GM12878 (cell line): ENCODE measurements around the gene PRRT4. TPM values are rescaled to one million over a fixed set of nuclear protein-coding genes. Genes with fewer than 3 reads are reported as not detected.
A peak's percentile ranks its signal among the peaks of the same experiment; 100 is the strongest.

Experiments
- FOXK2 ChIP-seq: fragments of 450-650 bp; IDR thresholded peaks from 2 replicates; pipeline ENCODE4 v1.6.1; 2017; ENCODE audit warnings: mild to moderate bottlenecking, moderate library complexity
- GABPA ChIP-seq: IDR thresholded peaks from 2 replicates; pipeline ENCODE4 v1.6.1; 2014; ENCODE audit warnings: antibody characterized with exemption, low read depth, mild to moderate bottlenecking, inconsistent platforms
- KLF5 ChIP-seq: fragments of 450-650 bp; IDR thresholded peaks from 2 replicates; pipeline ENCODE4 v1.6.1; 2014; ENCODE audit warnings: mild to moderate bottlenecking; ENCODE audit not compliant: partially characterized antibody
- NFXL1 ChIP-seq: fragments of 450-650 bp; IDR thresholded peaks from 2 replicates; pipeline ENCODE4 v1.6.1; 2017; ENCODE audit warnings: antibody characterized with exemption, mild to moderate bottlenecking, borderline replicate concordance
- RAD51 ChIP-seq: fragments of 450-650 bp; IDR thresholded peaks from 2 replicates; pipeline ENCODE4 v1.6.1; 2016; ENCODE audit warnings: moderate library complexity, mild to moderate bottlenecking, inconsistent platforms
- RB1 ChIP-seq: fragments of 450-650 bp; formaldehyde crosslinking; IDR thresholded peaks from 2 replicates; pipeline ENCODE4 v1.6.1; 2017; ENCODE audit warnings: mild to moderate bottlenecking, borderline replicate concordance
- SIX5 ChIP-seq: IDR thresholded peaks from 2 replicates; pipeline ENCODE4 v1.6.1; 2011; ENCODE audit warnings: mild to moderate bottlenecking, low read depth, low read length, moderate library complexity; ENCODE audit not compliant: severe bottlenecking
- STAT1 ChIP-seq: fragments of 450-650 bp; conservative IDR thresholded peaks from 2 replicates; pipeline ENCODE4 v1.6.1; 2014; ENCODE audit warnings: antibody characterized with exemption, mild to moderate bottlenecking
- TBL1XR1 ChIP-seq: IDR thresholded peaks from 2 replicates; pipeline ENCODE4 v1.6.1; 2012; ENCODE audit warnings: low read depth, low read length, improper control_type of control experiment
- ZNF207 ChIP-seq: fragments of 450-650 bp; IDR thresholded peaks from 2 replicates; pipeline ENCODE4 v1.6.1; 2014; ENCODE audit warnings: antibody characterized with exemption, mild to moderate bottlenecking, borderline replicate concordance
- ZNF24 ChIP-seq: fragments of 450-650 bp; IDR thresholded peaks from 2 replicates; pipeline ENCODE4 v1.6.1; 2017; ENCODE audit warnings: antibody characterized with exemption, mild to moderate bottlenecking
- ZNF687 ChIP-seq: fragments of 450-650 bp; IDR thresholded peaks from 2 replicates; pipeline ENCODE4 v1.6.1; 2017; ENCODE audit warnings: mild to moderate bottlenecking, moderate library complexity
- ZSCAN29 ChIP-seq: fragments of 450-650 bp; IDR thresholded peaks from 2 replicates; pipeline ENCODE4 v1.6.1; 2017; ENCODE audit warnings: mild to moderate bottlenecking, moderate library complexity
- polyA plus RNA-seq, 11 experiments: library from polyadenylated mRNA; depleted of rRNA in 4 of 11; unstranded in 6 of 11; stranded (reverse) in 5 of 11; fragments of >200 nt; fragmentation: Nextera tagmentation in 4 of 11; fragmentation: Illumina TruSeq in 1 of 11; extraction: Ambion mirVana in 4 of 11; extraction: Trizol in 1 of 11; gene quantifications; 1 replicate in 1 of 11; 2 replicates in 10 of 11; pipeline versions ENCODE4 v1.2.1 to v1.2.3, GENCODE V29; 2011 to 2016; ENCODE audit warnings: inconsistent platforms in 2 of 11, missing spikeins in 2 of 11, low read depth in 1 of 11
- total RNA-seq, 4 experiments: library from RNA; depleted of rRNA in 3 of 4; stranded (reverse); fragments of >200 nt in 3 of 4; fragmentation: Illumina TruSeq in 1 of 4; extraction: Trizol in 1 of 4; gene quantifications; 2 replicates each; pipeline versions ENCODE4 v1.2.1 to v1.2.3, GENCODE V29; 2013 to 2021
- TF ChIP-seq, protein P1 (sequence below): fragments of 150-350 bp; IDR thresholded peaks from 2 replicates; pipeline ENCODE4 v1.6.1; 2014; ENCODE audit warnings: mild to moderate bottlenecking, low read depth, low read length
- TF ChIP-seq, protein P2 (sequence below): fragments of 450-650 bp; IDR thresholded peaks from 2 replicates; pipeline ENCODE4 v1.6.1; 2017; ENCODE audit warnings: borderline replicate concordance
- TF ChIP-seq, protein P3 (sequence below): fragments of 450-650 bp; formaldehyde crosslinking; IDR thresholded peaks from 2 replicates; pipeline ENCODE4 v1.4.0; 2022; ENCODE audit warnings: mild to moderate bottlenecking, moderate library complexity

The PRRT4 gene
- total and polyA plus RNA-seq, 10 of the 15 experiments (the other 5 are each of a cell fraction or from before 2014, with no cell fraction given), result not detected

DNA sequence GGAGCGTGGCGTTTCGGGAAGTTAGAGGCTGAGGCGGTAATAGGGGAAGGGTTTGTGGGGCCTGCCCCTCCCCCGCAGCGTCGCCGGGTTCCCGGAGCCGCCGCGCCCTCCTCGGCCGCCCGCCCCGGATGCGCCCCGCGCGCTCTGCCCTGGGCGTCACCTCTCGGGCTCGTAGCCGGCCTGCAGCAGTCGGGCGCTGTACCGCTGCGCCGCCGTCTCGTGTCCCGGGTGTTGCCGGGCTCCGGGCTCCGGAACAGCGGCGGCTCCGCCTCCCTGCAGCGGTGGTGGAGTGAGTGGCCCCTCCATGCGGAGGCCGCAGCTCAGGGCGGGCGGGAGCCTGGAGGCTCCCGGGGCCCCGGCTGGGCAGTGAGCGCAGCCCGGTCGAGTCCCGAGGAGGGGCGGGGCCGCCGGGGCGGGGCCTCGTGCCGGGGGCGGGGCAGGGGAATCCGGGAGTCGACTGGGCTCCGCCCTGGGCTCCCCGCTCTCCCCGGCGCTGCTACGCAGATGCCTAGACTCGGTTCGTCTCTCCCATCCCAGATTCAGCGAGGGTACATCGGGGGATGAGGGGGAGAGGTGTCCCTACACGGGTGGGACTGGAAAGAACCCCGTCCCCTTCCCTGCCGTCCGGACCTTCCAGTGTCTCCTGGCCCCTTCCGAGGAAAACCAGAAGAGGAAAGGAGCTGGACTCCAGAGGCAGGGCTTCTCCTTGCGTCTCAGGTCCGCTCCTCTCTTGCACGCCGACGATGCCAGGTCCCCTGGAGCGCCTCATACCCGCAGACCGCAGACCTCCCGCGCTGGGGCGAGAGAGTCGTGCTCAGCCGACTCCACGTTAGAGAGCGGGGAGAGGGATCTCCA, 48.3 kb upstream of the PRRT4 start, which contains the start of gene IMPDH1 (continued):
- TF ChIP-seq ZNF687 (peak; percentile 45; the same call in 1 of the 2 replicates), SIX5 (no peak), FOXK2 (no peak), NFXL1 (no peak), GABPA (no peak), RAD51 (no peak), ZNF24 (no peak), RB1 (0 out of 2 replicates have a peak, but pooled peaks have one; percentile 16), ZNF207 (no peak), STAT1 (no peak), KLF5 (no peak), TBL1XR1 (no peak), ZSCAN29 (no peak)
- TF ChIP-seq, protein P1, sequence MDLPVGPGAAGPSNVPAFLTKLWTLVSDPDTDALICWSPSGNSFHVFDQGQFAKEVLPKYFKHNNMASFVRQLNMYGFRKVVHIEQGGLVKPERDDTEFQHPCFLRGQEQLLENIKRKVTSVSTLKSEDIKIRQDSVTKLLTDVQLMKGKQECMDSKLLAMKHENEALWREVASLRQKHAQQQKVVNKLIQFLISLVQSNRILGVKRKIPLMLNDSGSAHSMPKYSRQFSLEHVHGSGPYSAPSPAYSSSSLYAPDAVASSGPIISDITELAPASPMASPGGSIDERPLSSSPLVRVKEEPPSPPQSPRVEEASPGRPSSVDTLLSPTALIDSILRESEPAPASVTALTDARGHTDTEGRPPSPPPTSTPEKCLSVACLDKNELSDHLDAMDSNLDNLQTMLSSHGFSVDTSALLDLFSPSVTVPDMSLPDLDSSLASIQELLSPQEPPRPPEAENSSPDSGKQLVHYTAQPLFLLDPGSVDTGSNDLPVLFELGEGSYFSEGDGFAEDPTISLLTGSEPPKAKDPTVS, result no peak
- TF ChIP-seq, protein P2, sequence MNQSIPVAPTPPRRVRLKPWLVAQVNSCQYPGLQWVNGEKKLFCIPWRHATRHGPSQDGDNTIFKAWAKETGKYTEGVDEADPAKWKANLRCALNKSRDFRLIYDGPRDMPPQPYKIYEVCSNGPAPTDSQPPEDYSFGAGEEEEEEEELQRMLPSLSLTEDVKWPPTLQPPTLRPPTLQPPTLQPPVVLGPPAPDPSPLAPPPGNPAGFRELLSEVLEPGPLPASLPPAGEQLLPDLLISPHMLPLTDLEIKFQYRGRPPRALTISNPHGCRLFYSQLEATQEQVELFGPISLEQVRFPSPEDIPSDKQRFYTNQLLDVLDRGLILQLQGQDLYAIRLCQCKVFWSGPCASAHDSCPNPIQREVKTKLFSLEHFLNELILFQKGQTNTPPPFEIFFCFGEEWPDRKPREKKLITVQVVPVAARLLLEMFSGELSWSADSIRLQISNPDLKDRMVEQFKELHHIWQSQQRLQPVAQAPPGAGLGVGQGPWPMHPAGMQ, result no peak
- TF ChIP-seq, protein P3, sequence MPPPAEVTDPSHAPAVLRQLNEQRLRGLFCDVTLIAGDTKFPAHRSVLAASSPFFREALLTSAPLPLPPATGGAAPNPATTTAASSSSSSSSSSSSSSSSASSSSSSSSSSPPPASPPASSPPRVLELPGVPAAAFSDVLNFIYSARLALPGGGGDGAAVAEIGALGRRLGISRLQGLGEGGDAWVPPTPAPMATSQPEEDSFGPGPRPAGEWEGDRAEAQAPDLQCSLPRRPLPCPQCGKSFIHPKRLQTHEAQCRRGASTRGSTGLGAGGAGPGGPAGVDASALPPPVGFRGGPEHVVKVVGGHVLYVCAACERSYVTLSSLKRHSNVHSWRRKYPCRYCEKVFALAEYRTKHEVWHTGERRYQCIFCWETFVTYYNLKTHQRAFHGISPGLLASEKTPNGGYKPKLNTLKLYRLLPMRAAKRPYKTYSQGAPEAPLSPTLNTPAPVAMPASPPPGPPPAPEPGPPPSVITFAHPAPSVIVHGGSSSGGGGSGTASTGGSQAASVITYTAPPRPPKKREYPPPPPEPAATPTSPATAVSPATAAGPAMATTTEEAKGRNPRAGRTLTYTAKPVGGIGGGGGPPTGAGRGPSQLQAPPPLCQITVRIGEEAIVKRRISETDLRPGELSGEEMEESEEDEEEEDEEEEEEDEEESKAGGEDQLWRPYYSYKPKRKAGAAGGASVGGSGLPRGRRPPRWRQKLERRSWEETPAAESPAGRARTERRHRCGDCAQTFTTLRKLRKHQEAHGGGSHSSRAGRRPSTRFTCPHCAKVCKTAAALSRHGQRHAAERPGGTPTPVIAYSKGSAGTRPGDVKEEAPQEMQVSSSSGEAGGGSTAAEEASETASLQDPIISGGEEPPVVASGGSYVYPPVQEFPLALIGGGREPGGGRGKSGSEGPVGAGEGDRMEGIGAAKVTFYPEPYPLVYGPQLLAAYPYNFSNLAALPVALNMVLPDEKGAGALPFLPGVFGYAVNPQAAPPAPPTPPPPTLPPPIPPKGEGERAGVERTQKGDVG (CRISPR knock-in tag), result no peak
